HepG2 (cell line): ENCODE measurements around the gene COBL. TPM values are rescaled to one million over a fixed set of nuclear protein-coding genes. Genes with fewer than 3 reads are reported as not detected.

Experiments
- CAMTA2 ChIP-seq: sonication (generic); formaldehyde crosslinking; IDR thresholded peaks from 2 replicates; pipeline ENCODE4 v1.4.0; 2020; ENCODE audit warnings: mild to moderate bottlenecking, missing genetic modification reagents, borderline replicate concordance
- HDAC2 ChIP-seq: sonication (generic); formaldehyde crosslinking; IDR thresholded peaks from 2 replicates; pipeline ENCODE4 v1.4.0; 2020; ENCODE audit warnings: missing genetic modification reagents
- KDM5B ChIP-seq: sonication (generic); formaldehyde crosslinking; IDR thresholded peaks from 2 replicates; pipeline ENCODE4 v1.4.0; 2020; ENCODE audit warnings: missing genetic modification reagents, mild to moderate bottlenecking, borderline replicate concordance
- KLF9 ChIP-seq: IDR thresholded peaks from 2 replicates; pipeline ENCODE4 v1.6.1; 2016; ENCODE audit warnings: low read depth
- MLLT10 ChIP-seq: sonication (generic); formaldehyde crosslinking; IDR thresholded peaks from 2 replicates; pipeline ENCODE4 v1.4.0; 2020; ENCODE audit warnings: missing genetic modification reagents
- NKX3-1 ChIP-seq: sonication (generic); formaldehyde crosslinking; IDR thresholded peaks from 2 replicates; pipeline ENCODE4 v1.5.0; 2020; ENCODE audit warnings: missing genetic modification reagents
- SMAD9 ChIP-seq: sonication (generic); formaldehyde crosslinking; IDR thresholded peaks from 2 replicates; pipeline ENCODE4 v1.5.1; 2020; ENCODE audit warnings: mild to moderate bottlenecking, missing genetic modification reagents
- TSC22D2 ChIP-seq: sonication (generic); formaldehyde crosslinking; IDR thresholded peaks from 2 replicates; pipeline ENCODE4 v1.5.1; 2020; ENCODE audit warnings: missing genetic modification reagents, mild to moderate bottlenecking, borderline replicate concordance
- ZNF260 ChIP-seq: sonication (generic); formaldehyde crosslinking; IDR thresholded peaks from 2 replicates; pipeline ENCODE4 v1.4.0; 2020; ENCODE audit warnings: missing genetic modification reagents, low read depth, mild to moderate bottlenecking, borderline replicate concordance
- ZNF382 ChIP-seq: sonication (generic); formaldehyde crosslinking; IDR thresholded peaks from 2 replicates; pipeline ENCODE4 v1.5.0; 2020; ENCODE audit warnings: missing genetic modification reagents, mild to moderate bottlenecking, borderline replicate concordance
- ZNF432 ChIP-seq: sonication (generic); formaldehyde crosslinking; IDR thresholded peaks from 2 replicates; pipeline ENCODE4 v1.5.0; 2020; ENCODE audit warnings: missing genetic modification reagents, mild to moderate bottlenecking, borderline replicate concordance
- ZNF720 ChIP-seq: sonication (generic); formaldehyde crosslinking; IDR thresholded peaks from 2 replicates; pipeline ENCODE4 v1.4.0; 2020; ENCODE audit warnings: missing genetic modification reagents
- polyA plus RNA-seq, 8 experiments: library from polyadenylated mRNA; depleted of rRNA in 3 of 8; stranded (reverse) in 7 of 8; unstranded in 1 of 8; fragments of >200 nt; fragmentation: Illumina TruSeq in 4 of 8; extraction: Trizol in 4 of 8; gene quantifications; 2 replicates each; pipeline versions ENCODE4 v1.2.1 to v1.2.3, GENCODE V29; 2011 to 2016; ENCODE audit warnings: low read depth in 4 of 8, missing spikeins in 1 of 8, mixed read lengths in 1 of 8; ENCODE audit not compliant: insufficient read depth in 1 of 8
- total RNA-seq, 5 experiments: library from RNA; depleted of rRNA; stranded (reverse); fragments of >200 nt; fragmentation: Illumina TruSeq; extraction: Trizol; gene quantifications; 2 replicates each; pipeline ENCODE4 v1.2.3, GENCODE V29; 2016; ENCODE audit warnings: low read depth in 1 of 5
- TF ChIP-seq, protein P1 (sequence below): sonication (generic); formaldehyde crosslinking; IDR thresholded peaks from 2 replicates; pipeline ENCODE4 v1.5.0; 2020; ENCODE audit warnings: mild to moderate bottlenecking, missing genetic modification reagents, moderate library complexity
- TF ChIP-seq, protein P2 (sequence below): sonication (generic); formaldehyde crosslinking; IDR thresholded peaks from 2 replicates; pipeline ENCODE4 v1.4.0; 2020; ENCODE audit warnings: missing genetic modification reagents
- TF ChIP-seq, protein P3 (sequence below): sonication (generic); formaldehyde crosslinking; IDR thresholded peaks from 2 replicates; pipeline ENCODE4 v1.8.0; 2022; ENCODE audit warnings: mild to moderate bottlenecking, missing genetic modification reagents, moderate library complexity
- TF ChIP-seq, protein P4 (sequence below): sonication (generic); formaldehyde crosslinking; IDR thresholded peaks from 2 replicates; pipeline ENCODE4 v1.4.0; 2020; ENCODE audit warnings: missing genetic modification reagents
- TF ChIP-seq, protein P5 (sequence below): sonication (generic); formaldehyde crosslinking; conservative IDR thresholded peaks from 2 replicates; pipeline ENCODE4 v1.4.0; 2020; ENCODE audit warnings: missing genetic modification reagents
- TF ChIP-seq, protein P6 (sequence below): sonication (generic); formaldehyde crosslinking; IDR thresholded peaks from 2 replicates; pipeline ENCODE4 v1.4.0; 2020; ENCODE audit warnings: mild to moderate bottlenecking, missing genetic modification reagents

COBL gene
- total and polyA plus RNA-seq, 2 of the 13 experiments (the other 11 are each of a cell fraction or from before 2014, with no cell fraction given) = 3.8 to 4.9 TPM

DNA sequence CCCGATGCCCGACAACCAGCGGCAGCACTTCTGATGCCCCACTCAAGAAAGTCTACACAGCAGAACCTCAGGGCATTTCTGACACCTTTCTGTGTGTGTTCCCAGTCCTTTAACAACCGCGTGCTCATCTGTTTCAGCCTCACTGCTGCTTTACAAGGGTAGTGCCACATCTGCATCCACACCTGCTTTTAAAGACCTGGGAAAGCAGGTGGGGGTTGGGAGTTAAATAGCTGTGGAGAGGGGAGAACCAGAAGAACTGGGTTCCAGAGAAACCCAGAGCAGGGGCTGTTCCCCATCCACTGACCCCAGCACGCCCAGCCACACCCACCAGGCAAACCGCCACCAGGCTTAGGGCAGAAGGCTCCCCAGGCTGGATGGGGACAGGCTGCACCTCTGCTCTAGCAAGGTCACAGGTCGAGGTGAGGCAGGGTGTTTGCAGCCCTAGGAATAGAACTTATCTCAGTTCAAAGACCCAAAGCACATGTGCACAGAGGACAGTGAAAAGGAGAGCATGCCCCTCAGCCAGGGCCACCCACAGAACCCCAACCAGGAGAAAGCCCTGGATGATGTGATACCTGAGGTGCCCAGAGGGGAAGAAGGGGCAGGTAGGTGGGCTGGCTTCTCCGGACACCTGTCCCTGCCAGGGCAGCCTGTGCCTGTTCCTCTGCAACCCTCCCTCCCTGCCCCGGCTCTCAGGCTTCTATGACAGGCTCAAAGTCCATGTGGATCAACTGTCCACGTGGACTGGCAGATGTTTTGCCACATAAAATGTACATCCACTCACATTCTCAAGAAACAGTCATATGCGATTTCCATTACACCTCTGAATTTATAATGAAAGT is 51.3 kb downstream of the COBL start (continued):
- TF ChIP-seq, protein P1, sequence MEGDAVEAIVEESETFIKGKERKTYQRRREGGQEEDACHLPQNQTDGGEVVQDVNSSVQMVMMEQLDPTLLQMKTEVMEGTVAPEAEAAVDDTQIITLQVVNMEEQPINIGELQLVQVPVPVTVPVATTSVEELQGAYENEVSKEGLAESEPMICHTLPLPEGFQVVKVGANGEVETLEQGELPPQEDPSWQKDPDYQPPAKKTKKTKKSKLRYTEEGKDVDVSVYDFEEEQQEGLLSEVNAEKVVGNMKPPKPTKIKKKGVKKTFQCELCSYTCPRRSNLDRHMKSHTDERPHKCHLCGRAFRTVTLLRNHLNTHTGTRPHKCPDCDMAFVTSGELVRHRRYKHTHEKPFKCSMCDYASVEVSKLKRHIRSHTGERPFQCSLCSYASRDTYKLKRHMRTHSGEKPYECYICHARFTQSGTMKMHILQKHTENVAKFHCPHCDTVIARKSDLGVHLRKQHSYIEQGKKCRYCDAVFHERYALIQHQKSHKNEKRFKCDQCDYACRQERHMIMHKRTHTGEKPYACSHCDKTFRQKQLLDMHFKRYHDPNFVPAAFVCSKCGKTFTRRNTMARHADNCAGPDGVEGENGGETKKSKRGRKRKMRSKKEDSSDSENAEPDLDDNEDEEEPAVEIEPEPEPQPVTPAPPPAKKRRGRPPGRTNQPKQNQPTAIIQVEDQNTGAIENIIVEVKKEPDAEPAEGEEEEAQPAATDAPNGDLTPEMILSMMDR = no peak
- TF ChIP-seq KLF9 (CRISPR knock-in tag) = no peak
- TF ChIP-seq KDM5B = no peak; the same call in 1 of the 2 replicates
- TF ChIP-seq MLLT10 (CRISPR knock-in tag) = no peak
- TF ChIP-seq, protein P2, sequence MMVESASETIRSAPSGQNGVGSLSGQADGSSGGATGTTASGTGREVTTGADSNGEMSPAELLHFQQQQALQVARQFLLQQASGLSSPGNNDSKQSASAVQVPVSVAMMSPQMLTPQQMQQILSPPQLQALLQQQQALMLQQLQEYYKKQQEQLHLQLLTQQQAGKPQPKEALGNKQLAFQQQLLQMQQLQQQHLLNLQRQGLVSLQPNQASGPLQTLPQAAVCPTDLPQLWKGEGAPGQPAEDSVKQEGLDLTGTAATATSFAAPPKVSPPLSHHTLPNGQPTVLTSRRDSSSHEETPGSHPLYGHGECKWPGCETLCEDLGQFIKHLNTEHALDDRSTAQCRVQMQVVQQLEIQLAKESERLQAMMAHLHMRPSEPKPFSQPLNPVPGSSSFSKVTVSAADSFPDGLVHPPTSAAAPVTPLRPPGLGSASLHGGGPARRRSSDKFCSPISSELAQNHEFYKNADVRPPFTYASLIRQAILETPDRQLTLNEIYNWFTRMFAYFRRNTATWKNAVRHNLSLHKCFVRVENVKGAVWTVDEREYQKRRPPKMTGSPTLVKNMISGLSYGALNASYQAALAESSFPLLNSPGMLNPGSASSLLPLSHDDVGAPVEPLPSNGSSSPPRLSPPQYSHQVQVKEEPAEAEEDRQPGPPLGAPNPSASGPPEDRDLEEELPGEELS (CRISPR knock-in tag) = no peak
- TF ChIP-seq HDAC2 (CRISPR knock-in tag) = no peak; the same call in 1 of the 2 replicates
- TF ChIP-seq, protein P3, sequence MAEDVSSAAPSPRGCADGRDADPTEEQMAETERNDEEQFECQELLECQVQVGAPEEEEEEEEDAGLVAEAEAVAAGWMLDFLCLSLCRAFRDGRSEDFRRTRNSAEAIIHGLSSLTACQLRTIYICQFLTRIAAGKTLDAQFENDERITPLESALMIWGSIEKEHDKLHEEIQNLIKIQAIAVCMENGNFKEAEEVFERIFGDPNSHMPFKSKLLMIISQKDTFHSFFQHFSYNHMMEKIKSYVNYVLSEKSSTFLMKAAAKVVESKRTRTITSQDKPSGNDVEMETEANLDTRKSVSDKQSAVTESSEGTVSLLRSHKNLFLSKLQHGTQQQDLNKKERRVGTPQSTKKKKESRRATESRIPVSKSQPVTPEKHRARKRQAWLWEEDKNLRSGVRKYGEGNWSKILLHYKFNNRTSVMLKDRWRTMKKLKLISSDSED = no peak
- no peak for TF ChIP-seq TSC22D2 (CRISPR knock-in tag)
- no peak for TF ChIP-seq ZNF432 (CRISPR knock-in tag)
- TF ChIP-seq, protein P4, sequence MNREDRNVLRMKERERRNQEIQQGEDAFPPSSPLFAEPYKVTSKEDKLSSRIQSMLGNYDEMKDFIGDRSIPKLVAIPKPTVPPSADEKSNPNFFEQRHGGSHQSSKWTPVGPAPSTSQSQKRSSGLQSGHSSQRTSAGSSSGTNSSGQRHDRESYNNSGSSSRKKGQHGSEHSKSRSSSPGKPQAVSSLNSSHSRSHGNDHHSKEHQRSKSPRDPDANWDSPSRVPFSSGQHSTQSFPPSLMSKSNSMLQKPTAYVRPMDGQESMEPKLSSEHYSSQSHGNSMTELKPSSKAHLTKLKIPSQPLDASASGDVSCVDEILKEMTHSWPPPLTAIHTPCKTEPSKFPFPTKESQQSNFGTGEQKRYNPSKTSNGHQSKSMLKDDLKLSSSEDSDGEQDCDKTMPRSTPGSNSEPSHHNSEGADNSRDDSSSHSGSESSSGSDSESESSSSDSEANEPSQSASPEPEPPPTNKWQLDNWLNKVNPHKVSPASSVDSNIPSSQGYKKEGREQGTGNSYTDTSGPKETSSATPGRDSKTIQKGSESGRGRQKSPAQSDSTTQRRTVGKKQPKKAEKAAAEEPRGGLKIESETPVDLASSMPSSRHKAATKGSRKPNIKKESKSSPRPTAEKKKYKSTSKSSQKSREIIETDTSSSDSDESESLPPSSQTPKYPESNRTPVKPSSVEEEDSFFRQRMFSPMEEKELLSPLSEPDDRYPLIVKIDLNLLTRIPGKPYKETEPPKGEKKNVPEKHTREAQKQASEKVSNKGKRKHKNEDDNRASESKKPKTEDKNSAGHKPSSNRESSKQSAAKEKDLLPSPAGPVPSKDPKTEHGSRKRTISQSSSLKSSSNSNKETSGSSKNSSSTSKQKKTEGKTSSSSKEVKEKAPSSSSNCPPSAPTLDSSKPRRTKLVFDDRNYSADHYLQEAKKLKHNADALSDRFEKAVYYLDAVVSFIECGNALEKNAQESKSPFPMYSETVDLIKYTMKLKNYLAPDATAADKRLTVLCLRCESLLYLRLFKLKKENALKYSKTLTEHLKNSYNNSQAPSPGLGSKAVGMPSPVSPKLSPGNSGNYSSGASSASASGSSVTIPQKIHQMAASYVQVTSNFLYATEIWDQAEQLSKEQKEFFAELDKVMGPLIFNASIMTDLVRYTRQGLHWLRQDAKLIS = no peak
- TF ChIP-seq SMAD9 = no peak
- TF ChIP-seq, protein P5, sequence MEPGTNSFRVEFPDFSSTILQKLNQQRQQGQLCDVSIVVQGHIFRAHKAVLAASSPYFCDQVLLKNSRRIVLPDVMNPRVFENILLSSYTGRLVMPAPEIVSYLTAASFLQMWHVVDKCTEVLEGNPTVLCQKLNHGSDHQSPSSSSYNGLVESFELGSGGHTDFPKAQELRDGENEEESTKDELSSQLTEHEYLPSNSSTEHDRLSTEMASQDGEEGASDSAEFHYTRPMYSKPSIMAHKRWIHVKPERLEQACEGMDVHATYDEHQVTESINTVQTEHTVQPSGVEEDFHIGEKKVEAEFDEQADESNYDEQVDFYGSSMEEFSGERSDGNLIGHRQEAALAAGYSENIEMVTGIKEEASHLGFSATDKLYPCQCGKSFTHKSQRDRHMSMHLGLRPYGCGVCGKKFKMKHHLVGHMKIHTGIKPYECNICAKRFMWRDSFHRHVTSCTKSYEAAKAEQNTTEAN (CRISPR knock-in tag) = no peak
- TF ChIP-seq, protein P6, sequence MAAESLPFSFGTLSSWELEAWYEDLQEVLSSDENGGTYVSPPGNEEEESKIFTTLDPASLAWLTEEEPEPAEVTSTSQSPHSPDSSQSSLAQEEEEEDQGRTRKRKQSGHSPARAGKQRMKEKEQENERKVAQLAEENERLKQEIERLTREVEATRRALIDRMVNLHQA = no peak
- no peak for TF ChIP-seq ZNF720 (CRISPR knock-in tag)
- no peak for TF ChIP-seq ZNF260 (CRISPR knock-in tag)
- TF ChIP-seq ZNF382 (CRISPR knock-in tag) = no peak
- no peak for TF ChIP-seq CAMTA2 (CRISPR knock-in tag)
- TF ChIP-seq NKX3-1 (CRISPR knock-in tag) = no peak
